Measurements from ENCODE around the gene TAOK1.

The TAOK1 gene

GRCh38 chr17:29572691-29573557 lies 182.8 kb downstream of the TAOK1 start:
- no peak for DNase-seq

- no peak for DNase-seq
Observed at GRCh38 chr17:29573558-29573869, 183.4 kb downstream of the TAOK1 start.

- DNase-seq: no peak
Observed at GRCh38 chr17:29573871-29574731, 183.9 kb downstream of the TAOK1 start.

- no peak for DNase-seq
Observed at GRCh38 chr17:29574732-29575510, 184.8 kb downstream of the TAOK1 start.

- DNase-seq: no peak
Observed at GRCh38 chr17:29575511-29576213, 185.5 kb downstream of the TAOK1 start.

GRCh38 chr17:29576214-29577000 lies 186.2 kb downstream of the TAOK1 start:
- DNase-seq: no peak

GRCh38 chr17:29577001-29577370 lies 186.8 kb downstream of the TAOK1 start:
- no peak for DNase-seq

DNA sequence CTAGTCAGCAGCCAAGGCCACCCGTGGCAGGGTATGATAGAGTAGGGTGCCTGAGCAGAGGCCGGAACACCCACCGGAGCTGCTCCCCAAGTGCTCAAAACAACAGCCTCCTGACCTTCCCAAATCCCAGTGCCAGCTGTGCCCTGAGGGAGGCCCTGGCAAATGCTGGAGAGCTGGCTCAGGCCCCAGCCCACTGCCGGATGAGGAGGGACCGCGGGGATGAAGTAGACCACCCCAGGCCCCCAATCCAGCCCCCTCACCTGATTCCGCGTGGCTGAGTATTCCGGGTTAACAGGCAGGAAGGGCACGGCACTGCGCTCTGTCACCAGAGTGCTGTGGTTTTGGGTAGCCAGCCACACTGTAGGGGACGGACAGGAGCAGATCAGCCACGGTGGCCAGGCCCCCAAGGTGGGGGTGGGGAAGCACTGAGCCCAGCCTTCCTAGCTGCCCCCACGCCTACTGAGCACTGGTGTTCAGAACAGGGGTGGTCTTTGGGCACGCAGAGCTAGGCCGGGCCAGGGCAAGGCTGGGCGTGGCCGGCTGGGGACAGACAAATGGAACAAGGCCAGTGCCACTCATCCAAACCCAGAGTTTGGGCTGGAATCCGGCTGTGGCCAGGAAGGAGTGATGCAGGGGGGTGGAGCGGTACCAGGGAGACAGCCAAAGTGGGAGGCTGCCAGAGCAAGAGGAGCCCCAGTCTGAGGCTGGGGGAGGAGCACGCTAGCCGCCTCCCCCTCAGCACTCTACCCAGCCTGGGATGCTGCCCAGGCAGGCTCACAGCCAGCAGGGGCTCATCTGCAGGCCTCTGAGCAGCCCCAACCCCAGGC lies 187.4 kb downstream of the TAOK1 start:
- no peak for DNase-seq

GRCh38 chr17:29578626-29579485 lies 188.7 kb downstream of the TAOK1 start:
- DNase-seq: no peak

GRCh38 chr17:29579866-29580771 lies 190.0 kb downstream of the TAOK1 start:
- DNase-seq: peak; percentile 41

DNA sequence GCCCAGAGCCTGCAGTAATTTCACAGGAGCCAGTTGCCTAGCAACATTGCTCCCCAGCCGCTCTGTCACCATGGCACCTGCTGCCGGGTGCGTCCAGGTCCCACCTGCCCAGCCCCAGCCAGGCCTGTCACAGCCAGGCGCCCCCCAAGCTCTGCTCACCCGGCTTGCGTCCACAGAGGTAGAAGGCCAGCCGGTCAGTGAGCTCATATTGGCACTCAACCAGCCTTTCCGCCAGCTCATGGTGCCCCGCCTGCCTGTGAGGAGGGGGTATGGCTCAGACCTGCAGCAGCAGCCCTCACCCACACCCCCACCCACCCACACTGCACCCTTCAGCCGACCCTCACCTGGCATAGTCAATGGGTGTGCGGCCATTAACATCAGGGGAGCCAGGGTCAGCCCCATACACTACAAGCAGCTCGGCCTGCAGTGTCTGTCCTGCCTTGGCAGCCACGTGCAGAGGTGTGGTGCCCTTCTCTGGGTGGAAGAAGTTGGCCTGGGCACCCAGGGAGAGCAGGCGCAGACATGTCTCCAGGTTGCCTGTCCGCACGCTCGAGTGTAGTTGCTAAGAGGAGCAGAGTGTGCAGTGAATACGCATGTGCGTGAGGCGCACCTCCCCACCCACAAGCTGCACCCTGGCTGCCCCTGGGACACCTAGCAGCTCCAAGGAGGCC lies 191.6 kb downstream of the TAOK1 start:
- DNase-seq: no peak

DNA sequence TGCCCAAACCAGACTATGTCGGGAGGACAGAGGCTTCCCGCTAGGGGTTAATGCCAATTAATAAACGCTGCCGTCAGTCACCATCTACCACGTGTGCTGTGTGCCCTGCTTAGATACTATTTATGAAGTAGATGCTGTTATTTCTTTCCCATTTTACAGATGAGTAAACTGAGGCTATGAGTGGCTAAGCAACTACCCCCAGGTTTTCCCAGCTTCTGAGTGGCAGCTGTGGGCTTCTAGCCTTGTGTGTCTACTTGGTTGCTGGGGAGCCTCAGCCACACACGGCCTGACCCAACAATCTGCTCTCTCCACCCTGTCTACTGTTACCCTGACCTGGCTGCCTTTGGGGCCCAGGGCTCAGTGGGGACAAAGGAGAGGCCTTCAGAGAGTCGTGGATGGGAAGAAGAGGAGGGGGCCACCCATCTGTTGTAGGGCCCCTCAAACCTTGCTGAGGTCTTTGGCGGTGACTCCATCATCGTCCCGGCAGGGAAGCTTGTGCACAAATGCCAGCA lies 192.1 kb downstream of the TAOK1 start:
- no peak for DNase-seq

GRCh38 chr17:29582772-29583171 lies 192.6 kb downstream of the TAOK1 start:
- no peak for DNase-seq

DNA sequence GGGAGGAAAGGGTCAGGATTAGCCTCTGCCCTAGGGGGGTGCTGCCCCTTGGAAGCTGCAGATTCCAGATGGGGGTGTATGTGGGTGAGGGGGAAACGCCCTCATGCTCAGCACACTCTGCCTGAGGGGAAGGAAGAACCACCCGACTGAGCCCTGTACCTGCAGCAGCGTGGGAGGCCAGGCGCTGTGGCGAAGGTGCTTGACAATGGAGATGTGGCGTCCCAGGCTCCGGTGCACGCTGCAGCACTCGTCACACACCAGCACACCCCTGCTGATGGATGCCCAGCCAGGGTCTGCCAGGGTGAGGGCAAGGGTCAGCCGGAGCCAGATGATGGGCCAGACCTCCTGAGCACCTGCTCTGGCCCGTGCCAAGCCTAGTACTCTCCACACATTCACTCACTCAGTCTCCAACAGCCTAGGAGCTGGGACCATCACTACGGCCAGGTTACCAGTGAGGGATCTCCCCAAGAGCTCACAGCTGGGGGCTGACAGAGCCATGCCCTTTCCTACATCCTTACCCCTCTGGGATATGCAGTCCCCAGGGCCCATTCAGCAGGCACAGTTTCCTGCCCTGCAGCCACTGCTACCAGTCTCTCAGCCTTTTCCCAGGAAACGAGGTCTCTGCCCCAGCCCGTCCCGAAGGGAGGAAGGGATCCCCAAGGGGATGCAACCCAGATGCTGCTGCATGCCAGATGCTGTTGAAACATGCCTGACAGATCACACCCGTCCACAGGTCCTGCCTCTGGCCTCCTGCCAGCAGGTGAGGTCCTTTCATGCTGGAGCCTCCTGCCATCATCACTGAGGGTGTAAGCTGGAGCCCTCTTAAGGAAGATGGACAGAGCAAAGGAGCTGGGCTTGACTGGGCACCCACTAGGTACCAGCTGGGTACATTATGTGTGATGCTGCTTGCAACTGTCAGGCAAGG lies 193.4 kb downstream of the TAOK1 start:
- DNase-seq: no peak

- no peak for DNase-seq
Observed at GRCh38 chr17:29584452-29585079, 194.4 kb downstream of the TAOK1 start.

DNA sequence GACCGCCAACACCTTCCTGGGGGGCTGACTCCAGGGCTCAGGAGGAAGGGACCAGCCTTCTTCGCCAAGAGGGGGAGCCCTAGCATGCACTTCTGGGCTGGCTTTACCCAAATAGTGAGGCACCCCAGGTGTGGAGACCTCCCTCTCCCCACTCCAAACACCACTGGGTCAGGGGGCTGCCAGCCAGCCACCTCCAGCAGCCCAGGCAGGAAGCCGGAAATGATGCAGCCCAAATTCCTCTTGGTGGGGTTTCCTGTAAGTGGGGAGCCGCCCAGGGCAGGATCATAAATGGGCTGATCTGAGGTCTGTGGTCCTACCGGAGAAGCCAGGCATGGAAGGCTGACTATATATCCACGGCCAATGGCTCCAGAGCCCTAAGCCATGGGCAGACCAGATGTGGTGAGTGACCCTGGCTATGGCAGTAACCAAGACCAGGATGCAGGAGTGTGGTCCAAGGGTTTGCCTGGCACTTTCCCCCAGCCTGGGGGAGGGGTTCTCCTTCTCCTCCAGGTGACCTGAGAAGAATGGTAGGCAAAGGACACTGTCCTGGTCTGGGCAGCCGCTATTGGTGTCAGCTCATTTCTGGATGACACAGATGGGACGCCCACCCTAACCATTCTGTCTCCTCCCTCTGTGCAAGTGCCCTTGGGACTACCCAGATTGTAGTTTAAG lies 195.1 kb downstream of the TAOK1 start:
- no peak for DNase-seq

Data from activated gamma-delta T cell (primary cell).